Liver (tissue), 9 donors: ENCODE results near the gene PFKL. TPM values are rescaled to one million over a fixed set of nuclear protein-coding genes. Genes with fewer than 3 reads are reported as not detected.

ENCODE experiments used
- DNase-seq: peaks from one replicate; pipeline ENCODE4 v3.0.0-alpha.2; 2017; ENCODE audit warnings: low spot score
- H3K27ac ChIP-seq, 2 donors: one replicate each; pipeline ENCODE4 v1.7.0; 2013; ENCODE audit warnings: inconsistent platforms in 2 of 2, low read length in 2 of 2, control low read depth in 1 of 2, low read depth in 1 of 2, mild to moderate bottlenecking in 1 of 2
- H3K27me3 ChIP-seq, 4 donors: one replicate each; pipeline versions ENCODE4 v1.6.1 to v1.7.0; 2013; ENCODE audit warnings: low read length in 3 of 4, inconsistent platforms in 1 of 4, mild to moderate bottlenecking in 1 of 4, moderate library complexity in 1 of 4; ENCODE audit not compliant: control insufficient read depth in 4 of 4, insufficient read depth in 4 of 4
- H3K36me3 ChIP-seq, 4 donors: one replicate each; pipeline versions ENCODE4 v1.6.1 to v1.7.0; 2013; ENCODE audit warnings: low read length in 3 of 4, mild to moderate bottlenecking in 3 of 4, low read depth in 1 of 4, moderate library complexity in 1 of 4; ENCODE audit not compliant: control insufficient read depth in 4 of 4, insufficient read depth in 3 of 4
- H3K4me1 ChIP-seq, 4 donors: one replicate each; pipeline versions ENCODE4 v1.6.1 to v1.7.0; 2013; ENCODE audit warnings: low read length in 3 of 4, mild to moderate bottlenecking in 3 of 4, moderate library complexity in 1 of 4; ENCODE audit not compliant: control insufficient read depth in 4 of 4, insufficient read depth in 4 of 4
- H3K4me3 ChIP-seq, 3 donors: one replicate each; pipeline versions ENCODE4 v1.6.1 to v1.7.0; 2013; ENCODE audit warnings: low read length in 3 of 3, control low read depth in 1 of 3, low read depth in 1 of 3, mild to moderate bottlenecking in 1 of 3
- H3K9ac ChIP-seq, 2 donors: one replicate each; pipeline ENCODE4 v1.7.0; 2013; ENCODE audit warnings: low read length in 2 of 2, mild to moderate bottlenecking in 2 of 2, moderate library complexity in 2 of 2, control low read depth in 1 of 2, low read depth in 1 of 2
- H3K9me3 ChIP-seq, 4 donors: one replicate each; pipeline versions ENCODE4 v1.6.1 to v1.7.0; 2013; ENCODE audit warnings: low read length in 3 of 4; ENCODE audit not compliant: control insufficient read depth in 4 of 4
- ATF3 ChIP-seq: IDR thresholded peaks from 2 replicates; pipeline ENCODE4 v1.6.1; 2016; ENCODE audit warnings: antibody characterized with exemption
- CTCF ChIP-seq: fragments of 150-350 bp; IDR thresholded peaks from 2 replicates; pipeline ENCODE4 v1.5.1; 2017; ENCODE audit warnings: improper control_type of control experiment, low read depth, low read length; ENCODE audit not compliant: missing input control
- EGR1 ChIP-seq, 2 donors: IDR thresholded peaks; 2 replicates each; pipeline ENCODE4 v1.6.1; 2016 to 2018; ENCODE audit warnings: antibody characterized with exemption in 2 of 2, low read depth in 2 of 2
- FOXA1 ChIP-seq: IDR thresholded peaks from 2 replicates; pipeline ENCODE4 v1.6.1; 2016; ENCODE audit warnings: antibody characterized with exemption
- FOXA2 ChIP-seq: IDR thresholded peaks from 2 replicates; pipeline ENCODE4 v1.6.1; 2016; ENCODE audit warnings: antibody characterized with exemption
- GABPA ChIP-seq, 2 donors: IDR thresholded peaks in 1 of 2; conservative IDR thresholded peaks in 1 of 2; 2 replicates each; pipeline ENCODE4 v1.6.1; 2016; ENCODE audit warnings: antibody characterized with exemption in 2 of 2, mild to moderate bottlenecking in 1 of 2, moderate library complexity in 1 of 2
- HNF4A ChIP-seq, 2 donors: conservative IDR thresholded peaks; 2 replicates each; pipeline ENCODE4 v1.6.1; 2016; ENCODE audit warnings: antibody characterized with exemption in 2 of 2, mild to moderate bottlenecking in 2 of 2
- JUND ChIP-seq, 2 donors: IDR thresholded peaks; 2 replicates each; pipeline ENCODE4 v1.6.1; 2016; ENCODE audit warnings: antibody characterized with exemption in 2 of 2
- MAX ChIP-seq: IDR thresholded peaks from 2 replicates; pipeline ENCODE4 v1.6.1; 2016; ENCODE audit warnings: antibody characterized with exemption
- NR2F2 ChIP-seq: IDR thresholded peaks from 2 replicates; pipeline ENCODE4 v1.6.1; 2016; ENCODE audit warnings: antibody characterized with exemption
- RAD21 ChIP-seq, 2 donors: IDR thresholded peaks; 2 replicates each; pipeline ENCODE4 v1.6.1; 2016; ENCODE audit warnings: antibody characterized with exemption in 2 of 2, mild to moderate bottlenecking in 2 of 2
- RXRA ChIP-seq, 2 donors: IDR thresholded peaks; 2 replicates each; pipeline ENCODE4 v1.6.1; 2017 to 2018; ENCODE audit warnings: antibody characterized with exemption in 2 of 2, mild to moderate bottlenecking in 1 of 2
- SP1 ChIP-seq: IDR thresholded peaks from 2 replicates; pipeline ENCODE4 v1.6.1; 2018; ENCODE audit warnings: antibody characterized with exemption, mild to moderate bottlenecking
- TAF1 ChIP-seq: conservative IDR thresholded peaks from 2 replicates; pipeline ENCODE4 v1.6.1; 2016; ENCODE audit warnings: antibody characterized with exemption, mild to moderate bottlenecking
- YY1 ChIP-seq: IDR thresholded peaks from 2 replicates; pipeline ENCODE4 v1.6.1; 2016; ENCODE audit warnings: antibody characterized with exemption, mild to moderate bottlenecking
- ZBTB33 ChIP-seq: IDR thresholded peaks from 2 replicates; pipeline ENCODE4 v1.6.1; 2016; ENCODE audit warnings: antibody characterized with exemption
- WGBS: extraction: QIAGEN DNeasy Blood & Tissue Kit; methylation state at CpG from one replicate; pipeline ENCODE4 v1.1.7; 2013; 5-methylcytosine and 5-hydroxymethylcytosine counted together
- polyA plus RNA-seq, 2 donors: library from polyadenylated mRNA; stranded (reverse) in 1 of 2; unstranded in 1 of 2; fragments of 200-250 nt in 1 of 2; fragments of >200 nt in 1 of 2; fragmentation: Nextera tagmentation in 1 of 2; extraction: Ambion mirVana in 1 of 2; gene quantifications; one replicate each; pipeline versions ENCODE4 v1.2.1 to v1.2.3, GENCODE V29; 2013 to 2015
- total RNA-seq, 2 donors: library from RNA; depleted of rRNA; stranded (reverse); fragments of >200 nt; gene quantifications; one replicate each; pipeline ENCODE4 v1.2.3, GENCODE V29; 2014
- donor health status: healthy.
- donor health status: healthy.
- donor health status: healthy.
- donor health status: healthy.
- donor health status: healthy.

Gene PFKL
- total and polyA plus RNA-seq, 4 donors, result 48.1 to 98.4 (median 81.0) TPM

GRCh38 chr21:44332965-44333364 lies 33.1 kb downstream of the PFKL start:
- 97% methylated on average over 22 of the region's 22 CpGs for WGBS
- H3K36me3 ChIP-seq, result peaks cover 0 to 21% (median 7%) of the 10 kb centered on the region in 4 donors

GRCh38 chr21:44333509-44334328 lies 33.9 kb downstream of the PFKL start:
- no peak overlapping the region for H3K27ac ChIP-seq
- no peak overlapping the region for H3K4me3 ChIP-seq
- H3K9ac ChIP-seq, result no peak overlapping the region
- peaks cover 0 to 21% (median 7%) of the 10 kb centered on the region in 4 donors for H3K36me3 ChIP-seq
- H3K27me3 ChIP-seq, result no peaks in the 10 kb centered on the region
- WGBS, result 94% methylated on average over 45 of the region's 45 CpGs
- no peak for DNase-seq
- H3K9me3 ChIP-seq, result no peaks in the 10 kb centered on the region
- H3K4me1 ChIP-seq, result peaks cover 0 to 8% (median 7%) of the 10 kb centered on the region in 4 donors
- TF ChIP-seq RAD21 (IDR thresholded peaks at IDR 0.05) (no peak), SP1 (no peak), HNF4A (conservative IDR thresholded peaks at IDR 0.05) (no peak), MAX (no peak), NR2F2 (no peak), ZBTB33 (no peak), TAF1 (no peak), EGR1 (IDR thresholded peaks at IDR 0.05; ENCODE audit: low read depth in 2 of 2) (no peak), JUND (IDR thresholded peaks at IDR 0.05) (no peak), ATF3 (no peak)

More at GRCh38 chr21:44332965-44333364, 33.1 kb downstream of the PFKL start:
- peaks cover 0 to 4% (median 3%) of the 10 kb centered on the region in 4 donors for H3K4me1 ChIP-seq
- no peak overlapping the region for H3K4me3 ChIP-seq
- no peaks in the 10 kb centered on the region for H3K9me3 ChIP-seq
- no peak overlapping the region for H3K9ac ChIP-seq
- no peak overlapping the region for H3K27ac ChIP-seq
- H3K27me3 ChIP-seq, result no peaks in the 10 kb centered on the region
- DNase-seq, result no peak
- TF ChIP-seq RAD21 (IDR thresholded peaks at IDR 0.05) (no peak), EGR1 (IDR thresholded peaks at IDR 0.05; ENCODE audit: low read depth in 2 of 2) (no peak), ZBTB33 (no peak), GABPA (IDR thresholded peaks at IDR 0.05 in 1 of 2, conservative IDR thresholded peaks at IDR 0.05 in 1 of 2) (no peak), RXRA (IDR thresholded peaks at IDR 0.05) (no peak), FOXA2 (no peak), YY1 (no peak), CTCF (no peak), FOXA1 (no peak), TAF1 (no peak), JUND (IDR thresholded peaks at IDR 0.05) (no peak), HNF4A (conservative IDR thresholded peaks at IDR 0.05) (no peak), MAX (no peak), SP1 (no peak), ATF3 (no peak)
